ENCODE data around the gene ADRB1. TPM values are rescaled to one million over a fixed set of nuclear protein-coding genes. Genes with fewer than 3 reads are reported as not detected.
A peak's percentile ranks its signal among the peaks of the same experiment; 100 is the strongest.

The ADRB1 gene
- total RNA-seq, result under 1 TPM; 0.14 to 0.32 TPM
- long read RNA-seq, donor 1, result 0 reads
- long read RNA-seq, donor 2, result 0 reads

GRCh38 chr10:114043532-114044246 lies at the start of gene ADRB1:
Gene ADRB1 (plus strand): TSS chr10:114043866. CDS start chr10:114044133, 267 bp downstream.
- intact Hi-C loops (cut with DNase I), result no loop called here
- peak; percentile 91 for DNase-seq (ENCODE audit: low spot score)

DNA sequence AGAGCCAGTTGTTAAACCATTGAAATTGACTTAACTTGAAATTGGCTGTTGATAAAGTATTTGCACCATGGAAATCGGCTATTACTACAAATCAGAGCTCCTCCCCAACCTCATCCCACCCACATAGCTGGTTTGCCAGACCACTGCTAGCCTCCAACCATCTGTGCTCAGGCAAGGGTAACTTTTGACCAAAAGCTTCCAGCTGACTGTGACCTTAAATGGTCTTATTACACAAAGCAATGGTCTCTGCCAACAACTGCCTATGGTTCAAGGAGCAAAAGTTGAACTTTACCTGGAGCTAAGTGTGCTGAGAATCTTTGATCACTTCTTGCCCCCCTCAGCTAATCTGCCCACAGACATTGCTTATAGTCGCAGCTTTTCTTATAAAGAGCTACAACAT lies 48.5 kb upstream of the ADRB1 start:
- intact Hi-C loops (cut with DNase I), result no loop called here
- no peak for DNase-seq (ENCODE audit: low spot score)

- intact Hi-C loops (cut with DNase I), result no loop called here
- no peak for DNase-seq (ENCODE audit: low spot score)
These were observed 46.2 kb upstream of the ADRB1 start for GRCh38 chr10:113997428-113997827.

DNA sequence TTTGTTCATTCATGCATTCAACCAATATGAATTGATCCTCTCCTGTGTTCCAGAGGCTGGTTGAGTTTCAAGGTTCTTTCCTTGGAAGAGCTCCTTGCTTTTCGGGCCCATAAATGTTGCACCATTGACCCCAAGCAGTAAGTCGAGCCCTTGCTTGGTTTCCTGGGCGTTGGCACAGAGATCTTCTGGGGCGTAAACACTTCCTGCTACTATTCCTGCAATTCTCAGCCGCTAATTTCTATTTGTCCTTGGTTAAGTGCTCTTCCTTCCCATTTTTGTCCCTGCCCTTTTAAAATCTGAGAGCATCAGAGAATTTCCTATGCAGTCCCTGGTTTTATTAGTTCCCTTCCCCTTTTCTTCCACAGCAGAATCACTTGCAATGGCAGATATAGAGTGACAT lies 44.1 kb upstream of the ADRB1 start:
- intact Hi-C loops (cut with DNase I), result no loop called here
- DNase-seq (ENCODE audit: low spot score), result no peak

DNA sequence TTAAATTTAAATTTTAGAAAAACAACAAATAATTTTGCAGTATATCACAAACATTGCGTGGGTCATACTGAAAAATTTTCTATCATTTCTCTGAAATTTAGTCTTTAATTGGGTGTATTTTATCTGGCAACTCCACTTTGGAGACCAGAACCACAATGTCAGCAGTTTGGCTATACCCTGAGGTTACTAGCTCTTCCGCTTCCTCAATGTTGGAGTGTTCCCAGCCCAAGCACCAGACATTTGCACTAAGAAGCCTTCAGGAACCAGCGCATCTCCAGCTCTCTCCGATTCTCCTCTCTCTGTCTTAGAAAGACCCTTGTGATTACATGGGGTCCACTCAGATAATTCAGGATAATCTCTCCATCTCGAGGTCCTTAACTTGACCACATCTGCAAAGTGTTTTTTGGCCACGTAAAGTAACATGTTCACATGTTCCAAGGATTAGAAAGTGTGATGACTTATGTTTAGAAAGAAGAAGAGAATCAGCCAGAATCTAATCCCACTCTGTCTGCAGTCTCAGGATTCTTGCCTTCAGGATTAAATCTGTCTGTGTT lies 43.1 kb upstream of the ADRB1 start:
- no peak for DNase-seq (ENCODE audit: low spot score)

GRCh38 chr10:114002422-114002821 lies 41.2 kb upstream of the ADRB1 start:
- intact Hi-C loops (cut with DNase I), result no loop called here
- no peak for DNase-seq (ENCODE audit: low spot score)

More for the DNA sequence above, 43.1 kb upstream of the ADRB1 start:
- intact Hi-C loops (cut with DNase I), result no loop called here

- intact Hi-C loops (cut with DNase I), result no loop called here
- DNase-seq (ENCODE audit: low spot score), result no peak
These were observed 40.3 kb upstream of the ADRB1 start for GRCh38 chr10:114003161-114003941.

- no peak for DNase-seq (ENCODE audit: low spot score)
- intact Hi-C loops (cut with DNase I), result no loop called here
These were observed 34.2 kb upstream of the ADRB1 start for GRCh38 chr10:114009281-114009996.

DNA sequence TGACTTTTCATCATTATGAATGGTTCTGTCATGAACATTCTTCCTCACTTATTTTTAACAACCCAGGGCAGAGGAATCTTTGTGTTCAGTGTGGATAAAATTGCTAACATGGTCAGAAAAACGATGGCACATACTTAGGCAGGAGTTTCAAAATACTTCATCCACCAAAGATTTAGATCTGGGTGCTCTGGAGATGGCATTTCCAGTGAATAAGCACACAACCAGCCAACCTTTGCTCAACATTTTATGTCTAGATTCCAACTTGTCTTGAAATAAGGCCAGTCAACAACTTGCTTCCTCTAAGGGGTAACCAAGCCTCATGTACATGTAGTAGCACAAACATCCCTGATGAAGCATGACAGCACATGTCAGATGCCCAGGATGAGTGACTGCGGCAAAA lies 33.4 kb upstream of the ADRB1 start:
- intact Hi-C loops (cut with DNase I), result no loop called here
- DNase-seq (ENCODE audit: low spot score), result no peak

- DNase-seq (ENCODE audit: low spot score), result no peak
- intact Hi-C loops (cut with DNase I), result no loop called here
These were observed 31.0 kb upstream of the ADRB1 start for GRCh38 chr10:114012650-114013049.

GRCh38 chr10:114015708-114016107 lies 28.0 kb upstream of the ADRB1 start:
- intact Hi-C loops (cut with DNase I), result no loop called here

GRCh38 chr10:114017271-114017670 lies 26.4 kb upstream of the ADRB1 start:
- no peak for DNase-seq (ENCODE audit: low spot score)
- intact Hi-C loops (cut with DNase I), result no loop called here

More at GRCh38 chr10:114015708-114016107, 28.0 kb upstream of the ADRB1 start:
- DNase-seq (ENCODE audit: low spot score), result no peak

DNA sequence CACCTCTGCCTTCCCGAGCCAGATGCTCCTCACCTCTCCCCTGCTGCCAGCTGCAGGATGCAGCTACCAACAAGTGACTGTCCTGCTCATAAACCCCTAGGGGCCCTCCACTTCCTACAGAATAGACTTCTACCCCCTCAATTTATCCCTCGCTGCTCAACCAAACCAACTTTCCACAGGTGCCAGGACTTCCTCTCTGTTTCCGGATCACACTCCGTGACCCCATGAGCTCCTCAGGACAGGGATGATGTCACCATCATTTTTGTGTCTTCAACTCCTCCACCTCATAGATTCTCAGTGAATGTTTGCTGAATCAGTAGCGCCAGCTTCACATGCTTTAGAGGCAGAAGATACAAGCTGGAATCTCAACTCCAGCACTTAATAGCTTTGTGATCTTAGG lies 25.8 kb upstream of the ADRB1 start:
- intact Hi-C loops (cut with DNase I), result no loop called here
- DNase-seq (ENCODE audit: low spot score), result no peak

DNA sequence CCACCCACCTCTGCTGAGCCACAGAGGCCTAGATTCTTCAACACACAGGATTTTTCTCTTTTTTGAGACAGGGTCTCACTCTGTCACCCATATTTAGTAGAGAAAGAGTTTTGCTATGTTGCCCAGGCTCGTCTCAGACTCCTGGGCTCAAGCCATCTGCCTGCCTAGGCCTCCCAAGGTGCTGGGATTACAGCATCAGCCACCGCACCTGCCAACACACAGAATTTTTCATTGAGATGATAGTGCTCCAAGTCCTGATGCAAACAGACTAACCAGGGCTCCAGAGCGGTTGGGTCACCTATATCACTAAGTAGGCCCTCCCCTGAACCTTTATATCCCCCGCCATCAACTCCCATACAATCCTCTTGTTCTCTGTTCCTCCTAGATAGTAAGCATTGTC lies 24.4 kb upstream of the ADRB1 start:
- intact Hi-C loops (cut with DNase I), result no loop called here
- no peak for DNase-seq (ENCODE audit: low spot score)

DNA sequence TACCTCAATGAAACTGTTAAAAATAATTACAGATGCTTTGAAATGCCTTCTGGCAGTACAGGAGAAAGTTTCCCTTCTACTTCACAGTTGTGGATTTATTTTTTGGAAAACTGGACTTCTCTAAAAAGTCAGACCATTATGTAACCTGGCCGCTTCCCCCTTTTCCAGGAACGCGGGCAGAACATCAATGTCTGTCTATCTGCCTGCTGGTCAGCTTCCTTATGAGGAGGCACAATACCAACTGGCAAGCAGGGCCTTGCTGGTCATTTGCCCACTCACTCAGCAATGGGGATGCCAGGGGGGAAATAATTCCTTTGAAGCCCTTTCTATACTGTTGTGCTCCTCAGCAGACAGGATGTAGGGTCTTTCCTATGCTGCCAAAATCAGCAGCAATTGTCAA lies 22.5 kb upstream of the ADRB1 start:
- intact Hi-C loops (cut with DNase I), result no loop called here
- DNase-seq (ENCODE audit: low spot score), result no peak

DNA sequence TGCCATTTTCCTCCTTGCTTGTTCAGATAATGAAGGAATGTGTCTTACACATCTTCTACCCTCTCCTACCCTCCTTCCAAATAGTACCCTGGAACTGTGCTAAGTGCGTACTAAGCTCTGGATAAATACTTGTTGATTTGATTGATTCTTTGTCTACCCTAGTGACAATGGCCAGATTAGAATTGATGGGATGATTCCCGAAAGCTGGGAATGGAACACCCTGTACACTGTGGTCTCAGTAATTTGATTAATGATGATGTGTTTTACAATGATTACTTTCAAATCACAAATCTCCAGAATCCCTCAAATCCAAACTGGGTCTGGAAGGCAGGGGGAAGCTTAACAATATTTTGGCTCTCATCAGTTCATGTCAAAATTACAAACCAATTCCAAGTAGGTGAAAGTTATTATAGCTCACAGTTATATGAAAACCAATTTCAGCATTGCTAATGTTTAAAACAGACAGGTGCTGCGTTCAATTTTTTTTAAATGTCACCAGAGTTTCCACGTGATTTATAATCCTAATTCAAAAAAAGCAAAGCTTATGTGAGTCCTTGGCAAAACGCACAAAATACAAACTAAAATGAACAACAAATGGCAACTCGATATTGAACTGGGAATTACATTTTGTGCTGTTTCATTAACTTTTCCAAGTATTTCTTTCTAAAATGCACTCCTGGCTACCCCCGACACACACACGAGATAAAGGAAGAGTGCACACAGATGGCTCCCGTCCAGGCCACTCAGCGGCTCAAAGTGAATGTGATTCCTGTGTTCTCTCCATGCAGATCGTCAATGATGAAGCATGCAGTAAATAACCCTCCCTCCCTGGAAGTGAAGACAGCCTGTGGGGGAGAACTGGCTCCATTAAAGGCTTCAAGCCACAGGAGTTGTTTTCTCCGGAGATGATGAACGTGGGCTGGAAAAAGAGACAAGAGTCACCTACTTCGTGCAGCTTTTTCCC lies 21.7 kb upstream of the ADRB1 start:
- intact Hi-C loops (cut with DNase I), result no loop called here
- DNase-seq (ENCODE audit: low spot score), result no peak

GRCh38 chr10:114022766-114023597 lies 20.7 kb upstream of the ADRB1 start:
- DNase-seq (ENCODE audit: low spot score), result no peak
- intact Hi-C loops (cut with DNase I), result no loop called here

All from posterior vena cava (tissue), 2 donors.